Adrenal gland (tissue), 12 donors: ENCODE data around the gene MGMT. TPM values are rescaled to one million over a fixed set of nuclear protein-coding genes. Genes with fewer than 3 reads are reported as not detected.

Experiments
- DNase-seq, 7 donors: peaks; one replicate each; pipeline ENCODE4 v3.0.0-alpha.2; 2019 to 2020
- H3K27ac ChIP-seq, 5 donors: fragments of 200-600 bp; sonication (generic) in 4 of 5; 1 replicate in 3 of 5; 2 replicates in 2 of 5; pipeline versions ENCODE4 v1.5.1 to v1.8.0; 2016 to 2020; ENCODE audit warnings: mild to moderate bottlenecking in 1 of 5
- H3K27me3 ChIP-seq: fragments of 200-600 bp; 2 replicates; pipeline ENCODE4 v1.8.0; 2021
- H3K36me3 ChIP-seq, 2 donors: fragments of 200-600 bp; replicated peaks in 1 of 2; 1 replicate in 1 of 2; 2 replicates in 1 of 2; pipeline versions ENCODE4 v1.5.1 to v1.8.0; 2018 to 2022
- H3K4me1 ChIP-seq, 2 donors: fragments of 200-600 bp; replicated peaks in 1 of 2; 1 replicate in 1 of 2; 2 replicates in 1 of 2; pipeline versions ENCODE4 v1.5.1 to v1.8.0; 2018 to 2021
- H3K4me3 ChIP-seq, 4 donors: fragments of 200-600 bp; sonication (generic) in 3 of 4; one replicate each; pipeline ENCODE4 v1.5.1; 2016 to 2018
- H3K9me3 ChIP-seq, 3 donors: fragments of 200-600 bp; sonication (generic) in 1 of 3; replicated peaks in 1 of 3; 1 replicate in 2 of 3; 2 replicates in 1 of 3; pipeline versions ENCODE4 v1.5.1 to v1.8.0; 2016 to 2021
- CTCF ChIP-seq, 6 experiments: fragments of 450-650 bp in 4 of 6; fragments of 200-600 bp in 2 of 6; sonication (generic) in 1 of 6; IDR thresholded peaks; 1 replicate in 5 of 6; 2 replicates in 1 of 6; pipeline versions ENCODE4 v1.5.1 to v1.8.0; 2016 to 2021; ENCODE audit warnings: antibody characterized with exemption in 6 of 6, mild to moderate bottlenecking in 2 of 6, moderate library complexity in 1 of 6
- POLR2A ChIP-seq, 2 donors: fragments of 450-650 bp; IDR thresholded peaks; one replicate each; pipeline ENCODE4 v1.6.1; 2017; ENCODE audit warnings: antibody characterized with exemption in 2 of 2, mild to moderate bottlenecking in 2 of 2, moderate library complexity in 1 of 2
- WGBS, 4 donors: extraction: QIAGEN DNeasy Blood & Tissue Kit in 2 of 4; methylation state at CpG; one replicate each; pipeline versions ENCODE4 v1.1.5 to v1.1.7; 2013 to 2017; 5-methylcytosine and 5-hydroxymethylcytosine counted together
- intact Hi-C, 2 donors: fragments of 100-400 bp; cut with DNase I; formaldehyde crosslinking; loops; one replicate each; pipeline versions ENCODE4 v1.14.1 to v1.15.0; 2022 to 2023
- polyA plus RNA-seq, 3 donors: library from polyadenylated mRNA; stranded (reverse); fragments of 200-250 nt in 2 of 3; fragments of 350-450 nt in 1 of 3; fragmentation: Illumina TruSeq in 1 of 3; extraction: RNeasy Lipid Tissue Mini Kit (QIAGEN cat#74804) in 1 of 3; gene quantifications; one replicate each; pipeline ENCODE4 v1.2.3, GENCODE V29; 2013 to 2014
- total RNA-seq, 9 donors: library from RNA; depleted of rRNA in 4 of 9; stranded (reverse); fragments of >200 nt in 4 of 9; fragments of 120-200 nt in 1 of 9; fragmentation: NEBNext Ultra II Directional in 1 of 9; extraction: Animal tissue kit (Norgen Biotek cat#: 25700) in 1 of 9; gene quantifications; one replicate each; pipeline versions ENCODE4 v1.1.0 to v1.2.4, GENCODE V29; 2013 to 2023
- donor health status: healthy with polysubstance abuse.
- donor health status: Bipolar disorder and iron deficiency.
- donor health status: DM: yes; HTN: yes; CAD: no.
- donor health status: DM: no; HTN: no; CAD: no.
- donor health status: DM: no; HTN: no; CAD: no.
- donor health status: DM: yes; HTN: yes; CAD: no.

MGMT gene
- total and polyA plus RNA-seq, 12 donors = 3.8 to 35.8 (median 21.2) TPM

- Histone ChIP-seq H3K36me3 (no peaks in the 10 kb centered on the region), H3K27ac (no peak overlapping the region), H3K27me3 (no peaks in the 10 kb centered on the region), H3K4me3 (no peak overlapping the region), H3K4me1 (no peaks in the 10 kb centered on the region), H3K9me3 (no peaks in the 10 kb centered on the region)
- DNase-seq = no peak
- WGBS, 4 donors = 78 to 86% (median 84%) methylated on average over 14 of the region's 14 CpGs
- intact Hi-C loops = no loop called here
- TF ChIP-seq CTCF (IDR thresholded peaks at IDR 0.05) (no peak), POLR2A (IDR thresholded peaks at IDR 0.05) (no peak)
Observed at GRCh38 chr10:129659508-129660268, 192.6 kb downstream of the MGMT start.

- Histone ChIP-seq H3K27me3 (no peaks in the 10 kb centered on the region), H3K4me3 (no peak overlapping the region)
- WGBS, 4 donors = 86 to 96% (median 89%) methylated on average over 5 of the region's 5 CpGs
Observed at GRCh38 chr10:129660569-129660968, 193.5 kb downstream of the MGMT start.

GRCh38 chr10:129662426-129662825 is 195.4 kb downstream of the MGMT start:
- no peak overlapping the region for H3K27ac ChIP-seq
- no peaks in the 10 kb centered on the region for H3K9me3 ChIP-seq
- WGBS, 4 donors = 88 to 93% (median 90%) methylated on average over 5 of the region's 5 CpGs
- H3K36me3 ChIP-seq = no peaks in the 10 kb centered on the region
- H3K27me3 ChIP-seq = no peaks in the 10 kb centered on the region
- no peak overlapping the region for H3K4me3 ChIP-seq
- TF ChIP-seq CTCF (IDR thresholded peaks at IDR 0.05) = no peak
- no peak for TF ChIP-seq POLR2A (IDR thresholded peaks at IDR 0.05)
- H3K4me1 ChIP-seq = no peaks in the 10 kb centered on the region
- DNase-seq = no peak
- intact Hi-C loops = no loop called here

More at GRCh38 chr10:129660569-129660968, 193.5 kb downstream of the MGMT start:
- Histone ChIP-seq H3K27ac (no peak overlapping the region), H3K4me1 (no peaks in the 10 kb centered on the region), H3K9me3 (no peaks in the 10 kb centered on the region), H3K36me3 (no peaks in the 10 kb centered on the region)
- intact Hi-C loops = no loop called here
- no peak for DNase-seq
- TF ChIP-seq POLR2A (IDR thresholded peaks at IDR 0.05) (no peak), CTCF (IDR thresholded peaks at IDR 0.05) (no peak)

GRCh38 chr10:129670124-129670523 is 203.1 kb downstream of the MGMT start:
- DNase-seq = no peak
- Histone ChIP-seq H3K4me1 (no peaks in the 10 kb centered on the region), H3K36me3 (no peaks in the 10 kb centered on the region), H3K9me3 (peaks cover 0 to 15% (median 0%) of the 10 kb centered on the region in 3 donors), H3K27me3 (no peaks in the 10 kb centered on the region), H3K4me3 (no peak overlapping the region), H3K27ac (no peak overlapping the region)
- 91 to 98% (median 95%) methylated on average over 1 of the region's 1 CpG for WGBS, 4 donors
- TF ChIP-seq CTCF (IDR thresholded peaks at IDR 0.05) (no peak), POLR2A (IDR thresholded peaks at IDR 0.05) (no peak)
- intact Hi-C loops = no loop called here
